Measurements from ENCODE around the gene ZNF429.
"Not testable (repeated sequence)": the region's sequence is repeated elsewhere in the genome, so short reads cannot be mapped to it uniquely, and the experiment has no call there.

The ZNF429 gene

GRCh38 chr19:21593008-21593481, 87.6 kb downstream of the ZNF429 start:
- no peak for DNase-seq (ENCODE audit: low read depth)

- no peak for DNase-seq (ENCODE audit: low read depth)
Measured at GRCh38 chr19:21593502-21593901, 88.1 kb downstream of the ZNF429 start.

GRCh38 chr19:21593934-21594820, 88.8 kb downstream of the ZNF429 start:
- DNase-seq (ENCODE audit: low read depth), result no peak

GRCh38 chr19:21595185-21595584, 89.8 kb downstream of the ZNF429 start:
- DNase-seq (ENCODE audit: low read depth), result no peak

- no peak for DNase-seq (ENCODE audit: low read depth)
Measured at GRCh38 chr19:21602082-21602658, 96.8 kb downstream of the ZNF429 start.

GRCh38 chr19:21602659-21603430, 97.4 kb downstream of the ZNF429 start:
- not testable (repeated sequence) for DNase-seq (ENCODE audit: low read depth)

- DNase-seq (ENCODE audit: low read depth), result no peak
Measured at GRCh38 chr19:21603431-21604231, 98.2 kb downstream of the ZNF429 start.

GRCh38 chr19:21604351-21604926, 99.0 kb downstream of the ZNF429 start:
- DNase-seq (ENCODE audit: low read depth), result no peak

Data from stimulated activated CD8-positive, alpha-beta memory T cell treated with anti-CD3 and anti-CD28 coated beads, Interleukin-15, amount 100 ng/mL, for 24 hours (primary cell).